IMR-90 (cell line): ENCODE data around the gene TAX1BP1.

Experiments used
- CHD1 ChIP-seq: IDR thresholded peaks from 2 replicates; pipeline ENCODE4 v1.6.1; 2012; ENCODE audit warnings: low read depth, low read length, improper control_type of control experiment
- TF ChIP-seq, protein P1 (sequence below): conservative IDR thresholded peaks from 2 replicates; pipeline ENCODE4 v1.5.1; 2012; ENCODE audit warnings: mild to moderate bottlenecking, low read depth, low read length, improper control_type of control experiment

DNA sequence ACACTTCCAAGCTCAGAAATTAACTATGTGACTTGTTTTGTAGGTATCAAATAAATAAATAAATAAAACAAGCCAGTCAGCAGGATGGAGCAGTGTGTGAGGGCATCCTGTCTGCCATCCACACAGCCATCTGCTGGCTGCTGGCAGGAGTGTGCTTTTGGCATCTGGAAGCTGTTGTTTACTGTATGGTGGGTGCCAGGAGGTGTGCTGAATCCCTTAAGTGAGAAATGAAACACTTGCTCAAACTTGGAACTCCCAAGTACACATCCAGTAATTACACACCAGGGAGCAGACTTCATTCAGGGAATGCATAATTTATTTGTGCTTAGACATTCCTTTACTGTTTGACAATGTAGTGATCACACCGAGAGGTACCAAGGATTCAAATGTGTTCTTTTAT is 16.9 kb upstream of the TAX1BP1 start:
- TF ChIP-seq, protein P1, sequence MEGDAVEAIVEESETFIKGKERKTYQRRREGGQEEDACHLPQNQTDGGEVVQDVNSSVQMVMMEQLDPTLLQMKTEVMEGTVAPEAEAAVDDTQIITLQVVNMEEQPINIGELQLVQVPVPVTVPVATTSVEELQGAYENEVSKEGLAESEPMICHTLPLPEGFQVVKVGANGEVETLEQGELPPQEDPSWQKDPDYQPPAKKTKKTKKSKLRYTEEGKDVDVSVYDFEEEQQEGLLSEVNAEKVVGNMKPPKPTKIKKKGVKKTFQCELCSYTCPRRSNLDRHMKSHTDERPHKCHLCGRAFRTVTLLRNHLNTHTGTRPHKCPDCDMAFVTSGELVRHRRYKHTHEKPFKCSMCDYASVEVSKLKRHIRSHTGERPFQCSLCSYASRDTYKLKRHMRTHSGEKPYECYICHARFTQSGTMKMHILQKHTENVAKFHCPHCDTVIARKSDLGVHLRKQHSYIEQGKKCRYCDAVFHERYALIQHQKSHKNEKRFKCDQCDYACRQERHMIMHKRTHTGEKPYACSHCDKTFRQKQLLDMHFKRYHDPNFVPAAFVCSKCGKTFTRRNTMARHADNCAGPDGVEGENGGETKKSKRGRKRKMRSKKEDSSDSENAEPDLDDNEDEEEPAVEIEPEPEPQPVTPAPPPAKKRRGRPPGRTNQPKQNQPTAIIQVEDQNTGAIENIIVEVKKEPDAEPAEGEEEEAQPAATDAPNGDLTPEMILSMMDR: peak; percentile 25; the same call in 1 of the 2 replicates
- TF ChIP-seq CHD1: no peak
